NCI-H748 (cell line): Measurements from ENCODE around the gene BRSK2.

Source experiments
- DNase-seq: peaks from one replicate; lab custom pipeline; 2025; ENCODE audit not compliant: unreplicated experiment; lab: John Stamatoyannopoulos, UW

Gene BRSK2

DNA sequence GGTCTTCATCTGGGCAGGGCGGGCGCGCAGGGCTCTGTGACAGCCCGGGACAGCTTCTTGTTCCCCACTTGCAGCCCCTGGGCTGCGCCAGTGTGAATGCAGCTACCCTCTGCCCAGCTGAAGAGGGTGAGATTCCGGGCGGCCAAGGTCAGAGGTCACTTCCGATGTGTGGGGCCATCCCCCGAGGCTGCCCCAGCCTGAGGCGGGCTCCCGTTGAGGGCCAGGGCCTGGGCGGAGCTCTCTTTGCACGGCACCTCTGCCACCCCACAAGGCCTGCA is 72.9 kb downstream of the BRSK2 start:
- no peak for DNase-seq

DNA sequence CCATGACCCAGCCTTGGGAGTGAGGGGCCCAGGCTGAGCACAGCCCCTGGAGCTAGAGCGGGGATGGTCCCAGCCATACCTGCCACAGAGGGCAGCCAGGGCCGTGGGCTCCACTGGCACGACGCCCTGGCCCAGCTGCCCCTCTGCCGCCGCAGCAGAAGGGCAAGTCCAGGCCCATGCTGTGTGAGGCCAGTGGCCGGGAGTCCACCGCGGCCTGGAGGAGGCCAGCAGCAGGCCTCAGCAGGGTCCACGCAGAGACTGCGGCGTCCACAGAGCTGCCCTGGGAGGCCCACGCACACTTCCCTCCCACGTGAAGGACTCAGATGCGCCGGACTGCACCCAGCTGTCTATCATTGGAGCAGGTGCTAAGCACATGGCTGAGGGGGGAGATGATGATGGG is 73.3 kb downstream of the BRSK2 start:
- DNase-seq, result no peak

DNA sequence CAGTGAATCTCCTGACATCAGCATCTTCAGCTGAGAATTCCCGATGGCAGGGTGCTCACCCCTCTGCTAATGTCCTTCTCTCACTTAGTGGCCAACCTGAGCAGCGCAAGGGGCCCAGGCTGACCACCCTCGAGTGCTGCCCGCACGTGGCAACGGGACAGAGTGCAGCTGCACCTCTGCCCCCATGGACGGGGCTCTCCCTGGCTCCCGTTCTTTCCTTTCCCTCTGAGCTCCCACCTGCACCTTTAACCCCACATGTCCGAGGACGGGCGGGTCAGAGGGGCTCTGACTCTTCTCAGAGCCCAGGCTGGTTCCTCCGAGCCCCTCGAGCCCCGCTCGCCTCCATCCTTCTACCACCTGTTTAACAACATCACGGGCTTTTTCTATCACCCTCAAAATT is 77.0 kb downstream of the BRSK2 start:
- no peak for DNase-seq

DNA sequence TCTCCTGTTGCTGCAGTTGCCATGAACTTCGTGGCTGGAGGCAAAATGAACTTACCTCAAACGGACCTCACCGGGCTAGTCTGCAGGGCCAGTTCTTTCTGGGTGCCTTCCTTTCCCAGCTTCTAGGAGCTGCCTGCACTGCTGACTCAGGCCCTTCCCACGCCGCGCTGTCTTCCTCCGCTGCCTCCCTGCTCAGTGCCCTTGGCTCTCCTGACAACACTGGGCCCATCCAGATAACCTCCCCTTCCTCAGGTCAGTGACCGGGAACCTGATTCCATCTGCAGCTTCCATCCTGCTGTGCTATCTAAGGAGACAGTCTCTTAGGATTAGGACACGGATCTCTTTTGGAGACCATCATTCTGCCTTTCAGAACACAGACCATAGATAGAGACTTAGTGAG is 77.5 kb downstream of the BRSK2 start:
- DNase-seq, result no peak

DNA sequence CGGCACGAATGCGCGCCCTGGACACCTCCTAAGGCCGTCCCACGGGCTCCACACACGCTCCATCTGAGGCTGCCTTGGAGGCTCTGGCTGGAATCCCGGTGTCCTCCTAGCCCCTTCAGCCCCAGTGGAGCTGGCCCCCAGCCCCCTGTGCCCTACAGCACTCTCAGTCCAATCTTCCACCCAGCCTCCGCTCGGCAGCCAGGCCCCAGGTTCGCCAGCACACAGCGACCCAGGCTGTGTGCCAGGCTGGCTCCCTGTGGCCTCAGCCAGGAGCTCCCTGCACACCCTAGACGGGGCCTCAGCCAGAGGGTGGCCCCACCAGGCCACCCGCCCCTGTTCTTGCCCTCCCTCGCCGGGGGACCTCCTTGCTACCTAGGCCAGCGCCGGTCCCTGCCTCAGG is 78.3 kb downstream of the BRSK2 start:
- DNase-seq, result no peak

DNA sequence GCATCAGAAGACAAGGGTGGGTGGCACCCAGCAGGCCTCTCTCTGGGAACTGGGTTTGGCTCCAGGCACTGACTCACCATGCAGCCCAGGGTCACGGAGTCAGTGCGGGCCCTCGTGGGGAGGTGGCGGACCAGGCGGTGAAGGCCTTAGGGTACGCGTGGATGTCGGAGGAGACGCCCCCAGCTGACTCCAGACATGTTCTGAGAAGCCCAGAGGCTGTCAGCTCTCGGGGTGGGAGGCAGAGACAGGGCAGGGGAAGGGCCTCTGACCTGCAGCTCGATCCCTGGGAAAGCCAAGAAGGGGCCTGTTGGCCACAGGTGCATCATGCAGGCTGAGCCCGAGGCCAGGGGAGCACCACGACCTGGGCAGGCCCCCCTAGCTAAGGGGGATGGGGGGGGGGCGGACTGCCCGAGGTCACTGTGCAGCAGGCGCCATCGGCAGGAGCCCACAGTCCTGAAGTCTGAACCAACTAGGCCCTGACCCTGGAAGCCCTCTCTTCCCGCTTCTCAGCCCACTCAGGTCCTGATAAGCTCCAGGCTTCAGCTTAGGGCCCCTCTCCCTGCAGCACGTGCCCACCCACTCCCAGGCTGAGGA is 78.8 kb downstream of the BRSK2 start:
- DNase-seq, result no peak

DNA sequence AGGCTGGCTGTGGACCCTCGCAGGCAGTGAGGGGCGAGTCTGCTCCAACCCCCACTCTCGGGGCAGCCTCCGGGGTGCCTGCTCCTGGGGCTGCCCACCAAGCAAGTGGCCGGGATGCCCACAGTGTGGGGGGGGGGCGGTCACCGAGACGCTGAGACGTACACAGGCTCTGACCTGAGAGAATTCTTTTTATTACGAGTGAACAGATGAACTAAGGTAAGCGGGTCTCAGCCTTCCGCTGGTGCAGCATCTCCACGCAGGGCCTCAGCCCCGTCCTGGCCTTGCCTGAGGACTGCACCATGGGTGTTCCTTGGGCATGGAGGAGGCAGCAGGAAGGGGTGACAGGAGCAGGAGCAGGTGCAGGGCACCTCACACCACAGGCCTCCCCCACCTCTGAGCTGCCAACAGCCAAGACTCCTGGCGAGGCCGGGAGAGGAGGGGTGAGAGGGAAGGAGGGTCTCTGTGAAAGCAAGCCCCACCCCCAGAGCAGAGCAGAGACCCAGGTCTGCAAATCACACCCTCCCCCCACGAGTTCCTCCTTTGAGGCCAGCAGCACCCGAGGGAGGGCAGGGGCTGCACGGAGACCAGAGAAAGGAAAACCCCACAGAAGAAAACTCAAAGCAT is 79.7 kb downstream of the BRSK2 start:
- no peak for DNase-seq

DNA sequence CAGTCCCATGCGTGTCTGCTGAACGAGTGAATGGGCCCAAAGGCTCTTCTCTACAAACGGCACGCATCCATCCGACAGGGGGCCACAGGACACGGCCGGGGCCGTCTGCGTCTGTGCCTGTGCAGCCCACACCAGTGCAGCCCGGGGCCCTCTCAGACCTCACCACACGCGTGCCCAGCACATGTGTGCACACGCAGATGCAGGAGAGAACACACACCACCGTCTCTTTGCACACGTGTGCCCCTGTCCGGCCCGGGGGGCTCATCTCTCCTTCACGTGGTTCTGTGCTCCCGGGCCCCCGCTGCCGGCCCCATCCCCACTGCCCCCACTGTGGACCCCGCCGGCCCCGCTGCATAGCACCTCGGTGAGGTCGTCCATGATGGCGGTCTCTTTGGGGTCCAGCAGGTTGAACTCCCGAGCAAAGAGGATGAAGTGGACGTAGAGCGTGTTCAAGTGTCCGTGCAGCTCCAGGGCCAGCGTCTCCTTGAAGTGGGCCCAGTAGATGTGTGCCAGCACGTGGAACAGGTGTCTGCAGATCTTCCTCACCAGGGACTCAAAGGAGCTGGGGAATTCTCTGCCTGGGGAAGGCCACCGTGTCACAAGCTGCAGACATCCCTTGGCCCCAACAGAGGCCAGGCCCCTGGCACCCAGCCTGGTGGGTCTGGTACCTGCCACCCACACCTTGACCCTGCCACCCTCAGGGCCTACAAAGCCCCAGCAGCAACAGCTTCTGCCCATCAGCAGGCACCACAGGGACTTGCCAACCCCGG is 80.4 kb downstream of the BRSK2 start:
- DNase-seq, result no peak

DNA sequence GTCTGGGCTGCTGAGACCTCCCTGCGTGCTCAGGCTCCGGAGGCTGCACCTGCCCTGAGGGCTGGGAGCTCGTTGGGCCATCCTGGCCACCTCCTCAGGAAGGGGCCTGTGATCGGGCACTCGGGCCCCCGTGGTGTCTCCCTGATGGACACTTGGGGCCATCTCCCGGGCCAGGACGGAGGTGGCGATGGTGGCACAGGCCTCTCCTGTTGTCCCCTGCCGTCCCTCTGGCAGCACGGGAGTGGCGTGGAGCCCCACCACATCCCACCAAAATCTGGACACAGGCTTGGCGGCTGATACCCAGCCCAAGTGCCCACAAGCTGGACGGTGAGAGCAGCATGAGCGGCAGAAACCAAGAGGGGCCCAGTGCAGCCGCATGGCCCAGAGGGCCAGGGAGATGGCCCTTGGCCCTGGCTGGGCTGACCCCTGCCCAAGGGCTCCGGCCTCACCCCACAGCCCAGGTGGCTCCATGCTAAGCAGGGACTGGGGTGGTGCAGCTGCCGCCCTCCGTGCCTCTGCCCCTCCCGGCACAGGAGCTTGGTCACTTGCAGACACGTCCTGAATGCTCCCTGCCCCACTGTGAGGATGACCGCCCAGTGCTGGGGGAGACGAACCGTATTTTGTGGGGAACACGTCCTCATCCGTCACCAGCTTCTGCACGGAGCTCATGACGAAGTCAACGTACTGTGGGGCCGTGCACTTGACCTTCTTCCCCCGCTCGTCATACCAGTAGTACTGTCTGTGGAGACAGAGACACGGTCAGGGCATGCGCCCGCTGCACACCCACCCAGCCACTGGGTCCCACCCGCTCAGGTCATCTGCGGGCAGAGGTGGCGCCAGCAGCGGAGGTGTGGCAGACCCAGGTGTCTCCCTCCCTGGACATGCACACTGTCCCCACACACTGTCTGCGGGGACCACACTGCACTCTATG is 81.2 kb downstream of the BRSK2 start:
- no peak for DNase-seq

DNA sequence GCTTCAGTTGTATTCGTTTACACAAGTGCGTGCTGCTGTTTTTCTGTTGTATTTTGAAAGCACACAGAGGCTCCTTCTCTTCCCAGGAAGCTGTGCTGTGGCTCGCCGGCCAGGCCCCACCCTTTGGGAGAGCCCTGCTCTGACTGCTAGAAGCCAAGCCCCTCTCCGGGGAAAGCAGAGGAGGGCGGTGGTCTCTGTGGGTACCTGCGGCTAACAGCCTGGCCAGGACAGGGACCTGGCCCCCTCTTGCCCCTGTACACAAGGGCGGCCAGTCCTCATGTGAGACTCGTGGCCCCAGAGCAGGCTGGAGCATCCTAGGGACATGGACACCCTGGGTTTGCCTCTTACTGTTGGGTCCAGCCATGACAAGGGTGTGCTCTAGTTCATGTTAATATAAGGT is 82.0 kb downstream of the BRSK2 start:
- DNase-seq, result no peak

DNA sequence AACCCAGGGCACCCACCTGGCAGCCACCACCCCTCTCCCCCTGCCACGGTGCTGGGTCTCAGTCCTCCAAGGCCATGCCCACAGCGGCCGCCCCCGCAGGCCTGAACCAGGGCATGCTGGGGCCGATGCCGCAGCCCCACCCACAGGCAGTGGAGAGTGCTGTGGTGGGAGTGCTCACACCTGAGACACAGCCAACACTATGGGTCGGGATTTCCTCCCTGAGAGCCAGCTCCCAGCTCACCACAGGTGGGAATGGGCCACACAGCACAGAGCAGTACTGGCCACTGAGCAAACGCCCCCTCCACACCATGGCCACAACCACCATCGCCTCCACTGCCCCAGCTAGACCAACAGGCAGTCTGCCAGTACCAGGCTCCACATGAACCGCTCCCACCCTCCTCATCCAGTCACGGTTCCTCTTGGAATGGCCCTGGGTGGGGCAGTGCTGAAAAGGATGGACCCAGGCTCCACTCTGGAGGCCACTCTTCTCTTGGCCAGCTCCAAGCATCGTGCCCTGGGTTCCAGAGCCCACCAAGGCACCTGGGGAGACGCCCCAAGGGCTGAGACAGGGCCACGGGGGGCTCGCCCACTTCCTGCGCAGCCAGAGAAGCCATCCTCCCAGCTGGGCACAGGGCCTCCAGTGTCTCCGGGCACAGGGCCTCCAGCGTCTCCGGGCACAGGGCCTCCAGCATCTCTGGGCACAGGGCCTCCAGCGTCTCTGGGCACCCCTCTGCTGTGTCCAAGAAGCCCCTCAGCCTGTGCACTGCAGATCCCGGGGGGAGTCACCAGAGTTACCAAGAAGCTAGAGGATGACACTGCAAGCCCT is 82.7 kb downstream of the BRSK2 start:
- DNase-seq, result no peak

DNA sequence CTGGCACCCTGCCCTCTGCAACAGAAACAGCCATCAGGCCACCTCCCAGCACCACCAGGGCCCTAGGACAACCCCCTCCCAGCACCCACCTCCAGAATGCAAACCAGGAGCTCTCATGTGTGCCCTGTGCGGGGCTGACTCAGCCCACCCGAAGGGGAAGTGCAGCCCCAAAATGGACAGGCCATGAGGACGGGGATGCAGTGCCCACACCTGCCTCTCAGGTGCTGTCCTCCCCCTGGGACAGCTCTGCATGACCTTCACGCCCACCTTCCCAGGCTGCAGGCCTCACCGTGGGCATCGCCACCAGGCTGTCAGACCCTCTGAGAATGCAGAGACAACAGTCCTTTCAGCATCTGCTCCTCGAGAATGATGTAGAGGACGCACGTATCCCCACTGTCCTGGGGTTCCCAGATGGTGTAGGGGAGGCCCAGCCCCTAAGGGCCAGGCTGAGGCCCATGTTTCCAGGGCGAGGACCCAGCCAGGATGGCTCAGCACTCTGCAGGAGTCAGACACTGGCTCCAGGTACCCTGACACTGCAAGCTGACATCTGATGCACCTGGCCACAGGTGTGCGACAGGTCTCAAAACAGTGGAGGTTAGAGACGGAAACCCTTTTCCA is 83.4 kb downstream of the BRSK2 start:
- DNase-seq, result no peak

DNA sequence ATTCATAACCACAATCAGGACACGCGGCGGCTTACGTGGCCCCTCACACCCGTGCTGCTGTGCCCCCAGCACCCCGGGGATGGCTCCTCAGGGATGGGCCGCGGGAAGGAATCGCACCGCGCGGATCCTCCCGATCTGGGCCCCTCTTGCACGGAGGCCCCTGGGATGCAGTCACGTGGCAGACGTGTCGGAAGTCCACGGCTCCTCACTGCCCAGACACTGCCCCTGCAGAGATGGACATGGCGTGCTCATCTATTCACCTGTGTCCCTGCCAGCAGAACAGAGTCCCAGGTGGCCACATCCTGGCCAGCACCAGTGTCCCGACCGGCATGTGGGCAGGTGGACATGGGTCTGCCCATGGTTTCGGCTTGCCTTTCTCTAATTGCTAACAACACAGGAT is 84.1 kb downstream of the BRSK2 start:
- DNase-seq, result no peak

DNA sequence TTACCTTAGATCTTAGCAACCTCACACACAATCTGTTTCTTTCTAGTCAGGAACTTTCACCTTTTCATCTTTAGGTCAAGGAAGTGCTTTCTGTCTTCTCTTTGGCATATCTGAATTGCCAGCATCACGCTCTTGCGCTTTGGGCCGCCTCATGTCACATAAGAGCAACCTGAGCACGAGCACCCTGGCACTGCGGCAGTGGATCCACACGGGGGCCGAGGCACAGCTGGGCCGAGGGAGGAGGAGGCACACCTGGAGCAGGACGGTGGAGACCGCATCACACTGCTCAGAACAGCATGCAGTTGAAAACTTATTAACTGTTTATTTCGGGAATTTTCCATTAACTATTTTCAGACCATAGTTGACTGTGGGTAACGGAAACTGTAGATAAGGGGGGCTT is 86.1 kb downstream of the BRSK2 start:
- no peak for DNase-seq

DNA sequence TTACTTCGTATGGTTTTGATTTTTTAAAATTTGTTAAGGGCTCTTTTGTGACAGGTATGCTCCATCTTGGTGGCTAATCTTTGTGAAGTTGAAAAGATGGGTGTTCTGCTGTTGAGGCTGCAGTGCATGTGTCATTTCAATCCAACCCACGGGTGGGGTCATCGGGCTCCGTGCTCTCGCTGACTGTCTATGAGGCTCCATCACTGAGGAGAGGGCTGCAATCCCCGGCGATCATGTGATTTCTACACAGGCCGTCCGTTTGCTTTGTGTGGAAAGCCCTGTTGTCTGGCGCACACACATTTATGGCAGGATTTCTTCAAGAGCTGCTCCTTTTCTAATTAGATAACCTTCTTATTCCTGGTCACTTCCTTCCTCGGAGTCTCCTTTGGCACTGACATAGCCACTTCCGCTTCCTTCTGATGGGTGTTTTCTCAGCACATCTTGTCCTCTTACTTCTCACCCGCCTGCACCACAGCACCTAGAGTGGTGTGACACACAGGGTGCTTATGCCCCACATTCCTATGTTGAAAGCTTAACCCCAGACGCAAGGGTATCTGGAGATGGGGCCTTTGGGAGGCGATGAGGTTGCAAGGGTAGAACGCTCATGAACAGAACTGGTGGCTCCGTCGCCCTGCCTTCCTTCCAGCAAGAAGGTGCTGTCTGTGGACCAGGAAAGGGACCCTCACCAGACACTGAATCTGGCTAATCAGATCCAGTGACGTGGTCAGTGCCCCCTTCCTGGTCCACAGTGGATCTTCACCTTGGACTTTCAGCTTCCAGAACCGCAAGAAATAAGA is 87.4 kb downstream of the BRSK2 start:
- DNase-seq, result no peak

DNA sequence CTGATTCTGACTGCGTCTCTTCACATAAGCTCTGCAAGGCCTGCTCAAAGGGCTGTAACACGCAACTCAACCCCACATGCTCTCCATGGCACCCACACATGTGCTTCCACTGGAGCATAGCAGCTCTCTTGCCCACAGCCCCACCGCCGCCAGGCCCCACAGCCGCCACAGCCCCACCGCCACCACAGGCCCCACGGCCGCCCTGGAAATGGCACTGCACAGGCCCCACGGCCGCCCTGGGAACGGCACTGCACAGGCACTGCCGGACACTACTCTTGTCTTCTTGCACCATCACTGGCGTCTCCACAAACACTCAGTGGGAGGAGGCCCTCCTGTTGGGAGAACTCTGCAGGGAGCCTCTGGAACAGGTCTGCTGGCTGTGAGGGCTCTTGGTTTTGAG is 88.3 kb downstream of the BRSK2 start:
- no peak for DNase-seq

DNA sequence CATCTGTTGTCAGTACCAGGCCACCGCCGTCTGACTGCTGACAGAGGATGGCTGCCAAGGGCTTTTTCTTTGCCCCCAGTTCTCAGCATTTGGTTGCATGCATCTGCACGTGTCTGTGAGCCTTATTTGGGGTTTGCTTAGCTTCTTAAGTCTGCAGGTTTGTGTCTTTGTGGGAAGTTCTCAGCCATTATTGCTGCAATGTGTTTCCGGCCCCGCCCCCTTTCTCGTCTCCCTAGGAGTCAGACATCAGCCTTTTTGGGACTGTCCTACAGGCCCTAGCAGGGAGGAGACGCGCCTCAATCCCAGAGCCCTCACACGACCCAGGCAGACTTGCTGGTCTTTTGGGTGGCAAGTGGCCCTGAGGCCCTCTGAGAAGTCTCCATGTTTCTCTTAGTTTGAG is 88.8 kb downstream of the BRSK2 start:
- DNase-seq, result no peak

DNA sequence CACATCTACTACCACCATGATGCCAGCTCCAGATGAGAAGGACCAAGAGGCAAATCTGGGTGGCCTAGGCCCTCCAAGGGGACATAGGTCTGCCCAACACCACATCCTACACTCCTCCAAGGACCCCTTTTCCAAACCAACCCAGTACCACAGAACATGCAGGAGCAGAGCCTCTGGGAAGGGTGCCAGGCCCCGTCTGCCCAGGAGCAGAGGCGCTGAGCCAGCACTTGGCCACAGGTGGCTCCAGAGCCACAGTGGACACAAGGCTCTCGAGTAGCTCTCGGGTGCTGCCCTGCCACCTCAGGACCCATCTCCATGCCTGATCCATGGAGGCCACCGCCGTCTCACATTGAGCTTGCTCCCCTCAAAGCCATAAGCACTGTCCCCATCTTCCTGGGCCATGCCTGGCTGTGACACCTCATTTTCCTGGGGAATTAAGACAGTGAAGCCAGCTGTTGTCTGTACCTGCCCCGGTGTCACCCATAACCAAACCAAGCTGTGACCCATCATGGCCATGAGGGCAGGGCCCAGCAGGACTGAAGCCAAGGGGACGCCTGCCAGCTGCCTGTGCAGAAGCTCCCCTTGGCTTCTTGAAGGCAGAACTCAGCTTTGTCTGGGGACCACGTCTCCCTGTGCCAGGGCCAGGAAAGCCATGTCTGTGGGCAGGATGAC is 89.4 kb downstream of the BRSK2 start:
- no peak for DNase-seq

DNA sequence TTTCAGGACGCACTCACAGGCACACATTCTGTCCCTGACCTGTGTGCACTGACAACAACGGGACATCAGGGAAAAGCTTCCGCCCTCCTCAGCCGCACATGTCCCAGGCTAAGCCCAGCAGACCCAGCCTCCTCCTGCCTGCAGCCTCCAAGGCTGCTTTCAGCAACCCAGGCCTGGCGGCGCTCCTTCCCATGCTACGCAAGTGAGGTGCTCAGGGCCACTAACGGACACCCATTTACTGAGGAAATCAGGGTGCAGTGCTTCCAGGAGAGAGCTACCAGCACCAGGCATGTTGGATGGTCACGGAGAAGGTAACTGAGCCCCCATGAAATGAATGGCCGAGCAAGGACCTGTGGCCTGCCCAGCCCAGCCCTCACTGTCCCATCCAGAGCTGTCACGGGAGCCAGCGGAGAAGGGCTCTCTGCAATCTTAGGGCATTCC is 90.0 kb downstream of the BRSK2 start:
- no peak for DNase-seq
